ENCODE results near the gene PILRA. TPM values are rescaled to one million over a fixed set of nuclear protein-coding genes. Genes with fewer than 3 reads are reported as not detected.

Gene PILRA
- total and polyA plus RNA-seq, 2 of the 8 experiments (the other 6 are each of a cell fraction or from before 2014, with no cell fraction given): 7.6 to 10.6 TPM

GRCh38 chr7:100435401-100436304 lies 62.4 kb downstream of the PILRA start (continued):
- TF ChIP-seq TAF7 (optimal IDR thresholded peaks at IDR 0.05; ENCODE audit: borderline replicate concordance, low read depth, low read length) (no peak), YY1 (IDR thresholded peaks at IDR 0.05; ENCODE audit: low read depth, low read length) (no peak), KDM5A (IDR thresholded peaks at IDR 0.05; ENCODE audit: low read length) (no peak), GTF2F1 (IDR thresholded peaks at IDR 0.05; ENCODE audit: borderline replicate concordance, low read depth, low read length) (no peak), CTCF (IDR thresholded peaks at IDR 0.05; ENCODE audit: control extremely low read depth in 1 of 3, insufficient read depth in 1 of 3, low read depth in 1 of 3, low read length in 3 of 3) (no peak), HDAC6 (IDR thresholded peaks at IDR 0.05; ENCODE audit: low read depth, low read length) (no peak), POU5F1 (IDR thresholded peaks at IDR 0.05; ENCODE audit: low read depth, low read length) (no peak), ATF2 (IDR thresholded peaks at IDR 0.05; ENCODE audit: low read length) (no peak), POLR2AphosphoS5 (IDR thresholded peaks at IDR 0.05; ENCODE audit: low read depth, low read length) (peak; percentile 50), KDM4A (IDR thresholded peaks at IDR 0.05; ENCODE audit: low read depth, low read length, severe bottlenecking) (peak; percentile 54), USF2 (IDR thresholded peaks at IDR 0.05; ENCODE audit: low read length) (no peak), JUN (IDR thresholded peaks at IDR 0.05; ENCODE audit: low read depth, low read length) (no peak), NANOG (IDR thresholded peaks at IDR 0.05; ENCODE audit: insufficient read depth, low read depth, low read length, poor library complexity, severe bottlenecking) (no peak), CHD1 (IDR thresholded peaks at IDR 0.05; ENCODE audit: low read depth, low read length) (no peak), ZNF274 (IDR thresholded peaks at IDR 0.05; ENCODE audit: borderline replicate concordance, extremely low read depth, low read length) (no peak), BRCA1 (IDR thresholded peaks at IDR 0.05; ENCODE audit: low read depth, low read length) (no peak), MAFK (IDR thresholded peaks at IDR 0.05; ENCODE audit: low read depth, low read length) (no peak), SRF (IDR thresholded peaks at IDR 0.05; ENCODE audit: low read depth, low read length) (no peak), ASH2L (IDR thresholded peaks at IDR 0.05; ENCODE audit: low read length) (peak; percentile 46)
